NK-92 (cell line): ENCODE data around the gene MSI2.
"Not testable (repeated sequence)": the region's sequence is repeated elsewhere in the genome, so short reads cannot be mapped to it uniquely, and the experiment has no call there.

Experiments
- DNase-seq: peaks from one replicate; lab custom pipeline; 2025; ENCODE audit not compliant: unreplicated experiment; lab: John Stamatoyannopoulos, UW

The MSI2 gene

DNA sequence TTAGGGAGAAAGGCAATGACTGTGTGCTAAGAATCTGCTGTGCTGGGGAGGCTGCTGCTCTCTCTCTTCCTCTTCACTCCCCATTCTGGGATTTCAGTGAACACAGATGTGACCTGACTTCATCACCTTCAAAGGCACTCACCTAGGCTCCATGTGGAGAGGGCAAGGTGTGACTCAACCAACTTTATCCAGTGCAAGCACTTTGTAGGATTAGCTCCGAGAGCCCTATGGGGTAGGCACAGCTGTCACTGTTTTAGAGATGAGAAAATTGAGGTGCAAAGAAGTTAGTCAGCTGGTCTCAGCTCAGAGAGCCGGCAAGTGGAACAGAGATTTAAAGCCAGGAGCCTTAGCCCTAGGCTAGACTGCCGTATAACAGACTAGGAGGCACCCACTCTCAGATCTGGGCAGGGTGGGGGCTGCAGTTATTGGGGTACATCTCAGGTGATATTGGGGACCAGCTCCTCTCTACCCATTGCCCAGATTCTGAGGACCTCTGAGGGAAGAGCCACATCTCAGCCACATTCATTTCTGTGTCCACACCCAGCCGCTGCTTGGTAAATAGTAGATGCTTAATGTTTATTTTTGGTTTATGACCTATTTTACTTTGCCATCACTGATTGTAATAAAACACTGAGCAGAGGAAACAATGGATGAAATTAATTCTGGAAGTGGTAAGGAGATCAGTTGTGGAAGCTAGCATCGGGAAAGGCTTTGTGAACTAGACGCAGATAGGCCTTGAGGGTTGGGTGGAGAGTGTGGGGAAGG is 350.0 kb downstream of the MSI2 start:
- DNase-seq, result no peak

- DNase-seq, result no peak
Measured at GRCh38 chr17:57607553-57608120, 351.3 kb downstream of the MSI2 start.

GRCh38 chr17:57608369-57609124 is 352.2 kb downstream of the MSI2 start:
- DNase-seq, result no peak

DNA sequence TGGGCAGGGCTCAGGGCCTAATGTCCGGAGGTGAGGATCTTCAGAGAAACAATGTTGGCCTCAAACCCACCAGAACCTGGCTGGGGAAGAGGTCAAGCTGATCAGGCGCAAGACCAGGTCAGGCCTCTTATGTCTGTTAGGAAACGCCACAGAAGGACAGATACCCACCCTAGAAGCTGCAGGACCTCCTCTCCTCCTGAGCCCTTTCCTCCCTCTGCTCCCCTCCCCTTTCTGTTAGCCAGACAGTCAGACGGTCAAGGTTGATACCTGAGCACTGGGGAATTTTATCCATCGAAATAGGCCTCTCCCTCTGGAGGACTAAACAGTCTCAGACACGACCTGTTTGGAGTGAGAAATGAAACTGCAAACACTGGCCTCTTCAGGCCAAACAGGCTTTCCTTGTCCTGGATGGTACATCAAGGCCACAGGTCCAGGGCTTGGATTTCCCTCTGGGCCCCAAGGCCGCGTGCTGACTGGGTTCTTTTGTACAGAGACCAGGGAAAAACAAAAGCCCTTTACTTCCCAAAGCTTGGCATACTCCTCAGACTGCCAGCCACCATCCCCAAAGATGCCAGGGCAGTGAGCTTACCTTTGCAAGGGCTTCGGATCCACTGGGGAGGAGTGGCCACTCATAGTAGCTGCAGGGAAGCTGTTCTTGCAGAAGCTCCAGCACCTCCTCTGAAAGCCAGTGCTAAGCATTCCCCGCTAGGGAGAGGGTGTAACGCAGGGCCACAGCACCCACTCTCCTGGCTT is 353.0 kb downstream of the MSI2 start:
- no peak for DNase-seq

GRCh38 chr17:57609878-57610270 is 353.6 kb downstream of the MSI2 start:
- DNase-seq, result no peak

DNA sequence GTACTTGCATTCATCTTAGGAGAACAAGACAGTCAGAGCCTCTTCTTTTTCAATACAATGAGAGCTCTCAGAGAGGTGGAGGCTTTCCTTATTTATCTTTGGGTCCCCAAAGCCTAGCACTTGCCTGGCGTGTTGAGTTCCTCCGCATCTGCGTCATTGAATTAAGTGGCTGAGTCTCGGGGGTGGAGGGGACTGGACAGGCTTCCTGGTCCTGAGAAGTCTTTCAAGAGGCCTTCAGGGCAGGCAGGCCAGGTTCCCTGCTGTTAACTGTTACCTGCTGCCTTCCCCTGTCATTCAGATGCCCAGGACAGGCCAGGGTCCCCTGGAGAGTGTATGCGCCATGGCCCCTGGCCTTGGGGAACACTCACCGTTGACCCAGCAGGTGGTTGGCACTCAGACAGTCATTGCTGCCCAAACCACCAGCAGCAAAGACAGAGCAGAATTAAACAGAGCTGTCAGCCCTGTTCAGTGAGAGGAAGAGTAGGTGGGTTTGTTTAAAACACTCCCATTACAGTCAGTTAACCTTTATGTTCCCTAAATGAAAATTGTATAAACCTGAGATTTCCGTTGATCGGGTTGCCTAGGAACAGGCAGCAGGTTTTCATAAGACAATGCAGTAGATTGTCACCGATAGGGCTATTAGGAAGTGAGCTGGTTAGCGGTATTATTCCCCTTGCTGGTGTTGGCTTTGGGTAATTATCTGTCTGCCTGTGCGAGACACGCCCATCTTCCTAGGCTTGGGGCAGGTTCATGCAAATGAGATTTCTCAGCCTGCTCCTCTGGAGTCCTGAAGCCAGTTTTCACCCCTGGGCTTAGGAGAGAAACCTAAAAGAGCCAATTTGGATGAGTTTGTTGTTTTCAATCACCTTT is 356.1 kb downstream of the MSI2 start:
- DNase-seq, result no peak

GRCh38 chr17:57614742-57615141 is 358.4 kb downstream of the MSI2 start:
- DNase-seq, result no peak

GRCh38 chr17:57615836-57616757 is 359.8 kb downstream of the MSI2 start:
- DNase-seq, result no peak

GRCh38 chr17:57617218-57617617 is 360.9 kb downstream of the MSI2 start:
- no peak for DNase-seq

- DNase-seq, result no peak
Measured at GRCh38 chr17:57619061-57619937, 363.0 kb downstream of the MSI2 start.

- no peak for DNase-seq
Measured at GRCh38 chr17:57620576-57620975, 364.3 kb downstream of the MSI2 start.

GRCh38 chr17:57621791-57622190 is 365.5 kb downstream of the MSI2 start:
- DNase-seq, result not testable (repeated sequence)

GRCh38 chr17:57622306-57622682 is 366.0 kb downstream of the MSI2 start:
- no peak for DNase-seq

- no peak for DNase-seq
Measured at GRCh38 chr17:57622683-57623433, 366.5 kb downstream of the MSI2 start.

GRCh38 chr17:57623620-57624019 is 367.3 kb downstream of the MSI2 start:
- no peak for DNase-seq

DNA sequence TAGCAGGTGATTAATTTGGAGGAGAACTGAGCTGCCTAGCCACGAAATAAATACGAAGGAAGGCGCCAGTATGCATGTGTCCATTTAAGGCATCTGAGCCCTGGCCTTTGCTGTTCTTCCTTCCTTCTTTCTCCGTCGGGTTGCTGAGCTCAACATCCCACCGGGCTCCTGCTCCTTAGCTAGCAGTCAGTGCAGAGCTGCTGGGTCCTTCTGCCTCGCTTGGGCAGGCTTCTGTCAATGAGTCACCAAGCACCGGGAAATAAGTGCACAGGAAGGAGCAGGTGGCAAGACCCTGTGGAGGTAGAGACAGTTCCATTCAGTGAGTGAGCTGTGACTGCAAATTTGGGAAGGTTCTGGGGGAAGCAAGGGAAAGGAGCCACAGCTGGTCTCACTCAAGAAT is 368.1 kb downstream of the MSI2 start:
- no peak for DNase-seq

DNA sequence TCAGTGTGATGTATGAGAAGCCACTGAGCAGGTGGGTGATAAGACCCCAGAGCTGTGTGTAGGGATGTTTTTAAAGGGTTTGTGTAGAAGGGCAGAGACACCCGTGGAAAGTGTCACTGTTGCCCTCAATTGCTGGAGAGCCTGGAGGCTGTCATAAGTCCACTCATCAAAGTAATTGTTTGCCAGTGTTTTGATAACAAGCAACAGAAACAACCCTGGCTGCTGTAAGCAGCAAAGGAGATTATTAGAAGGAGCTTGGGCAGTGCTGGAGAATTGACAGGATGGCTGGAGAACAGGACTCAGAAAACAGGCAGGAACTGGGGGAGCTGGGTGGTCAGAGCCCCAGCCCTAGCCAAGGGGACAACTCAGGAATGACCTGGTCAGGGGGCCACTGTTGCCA is 369.2 kb downstream of the MSI2 start:
- no peak for DNase-seq

DNA sequence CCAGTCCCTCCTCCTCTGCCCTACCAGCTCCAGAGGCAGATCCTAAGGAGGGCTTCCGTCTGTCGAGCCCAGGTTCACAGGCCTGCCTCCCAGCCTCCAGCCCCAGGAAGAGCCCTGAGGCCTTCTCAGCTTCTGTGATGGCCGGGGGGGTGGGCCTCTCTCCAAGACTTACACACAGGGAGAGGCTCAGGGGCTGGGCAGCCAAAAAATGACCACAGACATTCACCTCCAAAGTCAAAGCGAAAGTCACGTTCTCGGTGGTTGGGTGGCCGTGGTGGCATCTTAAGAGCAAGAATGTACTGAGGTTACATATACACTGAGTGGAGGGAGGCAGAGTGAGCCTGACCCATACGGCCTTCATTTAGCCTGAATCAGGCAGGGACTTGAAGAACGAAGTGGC is 369.6 kb downstream of the MSI2 start:
- no peak for DNase-seq
